Measurements from ENCODE around the gene MAST3.

The MAST3 gene

DNA sequence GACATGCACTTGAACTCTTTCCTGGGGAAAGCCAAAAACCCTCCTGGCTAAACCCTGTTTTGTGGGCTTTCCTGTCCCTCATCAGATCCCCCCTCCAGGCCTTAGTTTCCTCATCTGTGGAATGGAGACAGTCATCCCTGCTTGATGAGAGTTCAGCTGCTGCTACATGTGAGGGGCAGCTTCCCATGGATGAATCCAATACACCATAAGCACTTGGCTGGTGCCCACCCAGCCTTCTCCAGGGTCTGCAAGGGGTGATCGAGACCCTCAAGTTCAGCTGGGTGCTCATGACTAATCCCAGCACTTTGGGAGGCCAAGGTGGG lies 32.4 kb upstream of the MAST3 start:
- no peak overlapping the region for H3K4ac ChIP-seq (ENCODE audit: low read depth in 1 of 2, low read length in 2 of 2)
- no peak for DNase-seq
- H4K8ac ChIP-seq (ENCODE audit: low read length): no peak overlapping the region
- H3K18ac ChIP-seq (ENCODE audit: low read depth in 1 of 2, low read length in 2 of 2): no peak overlapping the region
- H2BK5ac ChIP-seq (ENCODE audit: low read depth, low read length, poor library complexity, severe bottlenecking): no peak overlapping the region
- no peak overlapping the region for H3K27ac ChIP-seq (ENCODE audit: low read length, poor library complexity, severe bottlenecking)
- H3K9ac ChIP-seq (ENCODE audit: low read length): no peak overlapping the region
- H2BK120ac ChIP-seq (ENCODE audit: low read depth, low read length): no peak overlapping the region
- H3K36me3 ChIP-seq (ENCODE audit: control insufficient read depth in 1 of 2, insufficient read depth in 2 of 2, low read depth in 1 of 2, low read length in 2 of 2): no peaks in the 10 kb centered on the region
- no peak overlapping the region for H3K23ac ChIP-seq (ENCODE audit: low read length in 2 of 2)
- no peak overlapping the region for H4K91ac ChIP-seq (ENCODE audit: low read length)
- no peak overlapping the region for H3K14ac ChIP-seq (ENCODE audit: low read length in 2 of 2)
- H3K4me3 ChIP-seq (ENCODE audit: insufficient read depth in 1 of 2, low read depth in 1 of 2, low read length in 2 of 2): no peak overlapping the region
- H3K4me2 ChIP-seq (ENCODE audit: low read length, poor library complexity, severe bottlenecking): no peak overlapping the region
- no peak overlapping the region for H2BK12ac ChIP-seq (ENCODE audit: low read length in 2 of 2)
- H2AK5ac ChIP-seq (ENCODE audit: low read length, severe bottlenecking): no peak overlapping the region
- H3K79me1 ChIP-seq (replicated peaks; ENCODE audit: low read length, poor library complexity, severe bottlenecking): no peaks in the 10 kb centered on the region
- no peaks in the 10 kb centered on the region for H3K4me1 ChIP-seq (ENCODE audit: control insufficient read depth, insufficient read depth, low read depth, low read length)
- H2AFZ ChIP-seq (ENCODE audit: low read depth, low read length): no peak overlapping the region
- H3K9me3 ChIP-seq (ENCODE audit: control insufficient read depth, low read length): no peaks in the 10 kb centered on the region
- 83% methylated on average over 1 of the region's 1 CpG for WGBS
- H3K27me3 ChIP-seq (ENCODE audit: control insufficient read depth in 1 of 2, insufficient read depth in 1 of 2, low read length in 2 of 2): peaks cover 5 to 34% of the 10 kb centered on the region in 2 experiments
- no peak overlapping the region for H2BK15ac ChIP-seq (ENCODE audit: low read depth, poor library complexity, severe bottlenecking)

DNA sequence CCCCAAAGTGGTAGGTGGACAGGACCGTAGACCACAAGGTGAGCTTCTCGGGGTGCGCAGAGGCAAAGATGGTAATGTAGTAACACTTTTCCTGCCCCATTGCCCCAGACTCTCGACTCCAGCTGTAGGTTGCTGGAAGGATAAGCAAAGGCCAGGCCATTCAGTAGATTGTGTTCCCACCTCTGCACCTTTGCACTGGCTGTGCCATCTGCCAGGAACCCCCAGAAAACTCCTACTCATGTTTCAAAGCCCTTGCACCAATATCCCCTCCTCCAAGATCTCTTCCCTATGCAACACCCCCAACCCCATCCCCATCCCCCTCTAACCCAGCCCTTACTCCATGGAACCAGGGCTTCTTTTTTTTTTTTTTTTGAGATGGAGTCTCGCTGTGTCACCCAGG lies 29.2 kb upstream of the MAST3 start:
- H2BK12ac ChIP-seq (ENCODE audit: low read length in 2 of 2): no peak overlapping the region
- no peak overlapping the region for H3K18ac ChIP-seq (ENCODE audit: low read depth in 1 of 2, low read length in 2 of 2)
- H2BK5ac ChIP-seq (ENCODE audit: low read depth, low read length, poor library complexity, severe bottlenecking): no peak overlapping the region
- H3K4me1 ChIP-seq (ENCODE audit: control insufficient read depth, insufficient read depth, low read depth, low read length): no peaks in the 10 kb centered on the region
- DNase-seq: no peak
- no peak overlapping the region for H3K4me2 ChIP-seq (ENCODE audit: low read length, poor library complexity, severe bottlenecking)
- H3K9ac ChIP-seq (ENCODE audit: low read length): no peak overlapping the region
- H3K4me3 ChIP-seq (ENCODE audit: insufficient read depth in 1 of 2, low read depth in 1 of 2, low read length in 2 of 2): no peak overlapping the region
- no peak overlapping the region for H2BK120ac ChIP-seq (ENCODE audit: low read depth, low read length)
- no peak overlapping the region for H2AK5ac ChIP-seq (ENCODE audit: low read length, severe bottlenecking)
- no peaks in the 10 kb centered on the region for H3K36me3 ChIP-seq (ENCODE audit: control insufficient read depth in 1 of 2, insufficient read depth in 2 of 2, low read depth in 1 of 2, low read length in 2 of 2)
- no peak overlapping the region for H3K14ac ChIP-seq (ENCODE audit: low read length in 2 of 2)
- H2BK15ac ChIP-seq (ENCODE audit: low read depth, poor library complexity, severe bottlenecking): no peak overlapping the region
- WGBS: 78% methylated on average over 5 of the region's 5 CpGs
- no peak overlapping the region for H4K91ac ChIP-seq (ENCODE audit: low read length)
- no peaks in the 10 kb centered on the region for H3K9me3 ChIP-seq (ENCODE audit: control insufficient read depth, low read length)
- no peak overlapping the region for H2AFZ ChIP-seq (ENCODE audit: low read depth, low read length)
- H3K23ac ChIP-seq (ENCODE audit: low read length in 2 of 2): no peak overlapping the region
- no peaks in the 10 kb centered on the region for H3K79me1 ChIP-seq (replicated peaks; ENCODE audit: low read length, poor library complexity, severe bottlenecking)
- no peak overlapping the region for H3K4ac ChIP-seq (ENCODE audit: low read depth in 1 of 2, low read length in 2 of 2)
- H3K27me3 ChIP-seq (ENCODE audit: control insufficient read depth in 1 of 2, insufficient read depth in 1 of 2, low read length in 2 of 2): peaks cover 10 to 33% of the 10 kb centered on the region in 2 experiments
- no peak overlapping the region for H3K27ac ChIP-seq (ENCODE audit: low read length, poor library complexity, severe bottlenecking)
- no peak overlapping the region for H4K8ac ChIP-seq (ENCODE audit: low read length)

- no peak overlapping the region for H2AFZ ChIP-seq (ENCODE audit: low read depth, low read length)
These were observed 28.2 kb upstream of the MAST3 start for GRCh38 chr19:18069383-18069782.

GRCh38 chr19:18070181-18070580 lies 27.4 kb upstream of the MAST3 start:
- H2AFZ ChIP-seq (ENCODE audit: low read depth, low read length): no peak overlapping the region
- no peak overlapping the region for H3K27ac ChIP-seq (ENCODE audit: low read length, poor library complexity, severe bottlenecking)
- no peak overlapping the region for H3K4me3 ChIP-seq (ENCODE audit: insufficient read depth in 1 of 2, low read depth in 1 of 2, low read length in 2 of 2)
- no peak overlapping the region for H2BK15ac ChIP-seq (ENCODE audit: low read depth, poor library complexity, severe bottlenecking)
- H3K36me3 ChIP-seq (ENCODE audit: control insufficient read depth in 1 of 2, insufficient read depth in 2 of 2, low read depth in 1 of 2, low read length in 2 of 2): no peaks in the 10 kb centered on the region
- H3K4ac ChIP-seq (ENCODE audit: low read depth in 1 of 2, low read length in 2 of 2): no peak overlapping the region
- H2AK5ac ChIP-seq (ENCODE audit: low read length, severe bottlenecking): no peak overlapping the region
- no peak overlapping the region for H2BK5ac ChIP-seq (ENCODE audit: low read depth, low read length, poor library complexity, severe bottlenecking)
- H3K9ac ChIP-seq (ENCODE audit: low read length): no peak overlapping the region
- no peak overlapping the region for H3K18ac ChIP-seq (ENCODE audit: low read depth in 1 of 2, low read length in 2 of 2)
- 87% methylated on average over 10 of the region's 11 CpGs for WGBS
- no peaks in the 10 kb centered on the region for H3K4me1 ChIP-seq (ENCODE audit: control insufficient read depth, insufficient read depth, low read depth, low read length)
- no peak overlapping the region for H3K23ac ChIP-seq (ENCODE audit: low read length in 2 of 2)
- no peaks in the 10 kb centered on the region for H3K9me3 ChIP-seq (ENCODE audit: control insufficient read depth, low read length)
- H4K8ac ChIP-seq (ENCODE audit: low read length): no peak overlapping the region
- no peak overlapping the region for H2BK120ac ChIP-seq (ENCODE audit: low read depth, low read length)
- no peak overlapping the region for H3K4me2 ChIP-seq (ENCODE audit: low read length, poor library complexity, severe bottlenecking)
- H3K14ac ChIP-seq (ENCODE audit: low read length in 2 of 2): no peak overlapping the region
- H3K79me1 ChIP-seq (replicated peaks; ENCODE audit: low read length, poor library complexity, severe bottlenecking): no peaks in the 10 kb centered on the region
- peaks cover 10 to 32% of the 10 kb centered on the region in 2 experiments for H3K27me3 ChIP-seq (ENCODE audit: control insufficient read depth in 1 of 2, insufficient read depth in 1 of 2, low read length in 2 of 2)
- no peak overlapping the region for H2BK12ac ChIP-seq (ENCODE audit: low read length in 2 of 2)
- no peak for DNase-seq
- no peak overlapping the region for H4K91ac ChIP-seq (ENCODE audit: low read length)

More at GRCh38 chr19:18069383-18069782, 28.2 kb upstream of the MAST3 start:
- 83% methylated on average over 13 of the region's 15 CpGs for WGBS
- Histone ChIP-seq H3K4me1 (ENCODE audit: control insufficient read depth, insufficient read depth, low read depth, low read length) (no peaks in the 10 kb centered on the region), H3K9me3 (ENCODE audit: control insufficient read depth, low read length) (no peaks in the 10 kb centered on the region), H2AK5ac (ENCODE audit: low read length, severe bottlenecking) (no peak overlapping the region), H2BK15ac (ENCODE audit: low read depth, poor library complexity, severe bottlenecking) (no peak overlapping the region), H3K23ac (ENCODE audit: low read length in 2 of 2) (peak overlapping the region in 1 of 2 experiments; percentile 70), H3K27ac (ENCODE audit: low read length, poor library complexity, severe bottlenecking) (no peak overlapping the region), H3K27me3 (ENCODE audit: control insufficient read depth in 1 of 2, insufficient read depth in 1 of 2, low read length in 2 of 2) (peaks cover 10 to 32% of the 10 kb centered on the region in 2 experiments), H3K14ac (ENCODE audit: low read length in 2 of 2) (no peak overlapping the region), H3K4me2 (ENCODE audit: low read length, poor library complexity, severe bottlenecking) (no peak overlapping the region), H2BK5ac (ENCODE audit: low read depth, low read length, poor library complexity, severe bottlenecking) (no peak overlapping the region), H2BK12ac (ENCODE audit: low read length in 2 of 2) (no peak overlapping the region), H3K4me3 (ENCODE audit: insufficient read depth in 1 of 2, low read depth in 1 of 2, low read length in 2 of 2) (no peak overlapping the region), H3K18ac (ENCODE audit: low read depth in 1 of 2, low read length in 2 of 2) (no peak overlapping the region), H3K36me3 (ENCODE audit: control insufficient read depth in 1 of 2, insufficient read depth in 2 of 2, low read depth in 1 of 2, low read length in 2 of 2) (no peaks in the 10 kb centered on the region), H2BK120ac (ENCODE audit: low read depth, low read length) (no peak overlapping the region), H3K9ac (ENCODE audit: low read length) (no peak overlapping the region), H3K4ac (ENCODE audit: low read depth in 1 of 2, low read length in 2 of 2) (no peak overlapping the region), H4K8ac (ENCODE audit: low read length) (no peak overlapping the region), H4K91ac (ENCODE audit: low read length) (no peak overlapping the region), H3K79me1 (replicated peaks; ENCODE audit: low read length, poor library complexity, severe bottlenecking) (no peaks in the 10 kb centered on the region)
- no peak for DNase-seq

Measured in mesenchymal stem cell (in vitro differentiated cells and primary cell).